C4-2B (cell line): Measurements from ENCODE around the gene NRIP1.

Experiments
- ZFX ChIP-seq: fragments of 450-650 bp; IDR thresholded peaks from 2 replicates; pipeline ENCODE4 v1.6.1; 2017
- TF ChIP-seq, protein P1 (sequence below): fragments of 450-650 bp; conservative IDR thresholded peaks from 2 replicates; pipeline ENCODE4 v1.5.1; 2017; ENCODE audit warnings: mild to moderate bottlenecking

DNA sequence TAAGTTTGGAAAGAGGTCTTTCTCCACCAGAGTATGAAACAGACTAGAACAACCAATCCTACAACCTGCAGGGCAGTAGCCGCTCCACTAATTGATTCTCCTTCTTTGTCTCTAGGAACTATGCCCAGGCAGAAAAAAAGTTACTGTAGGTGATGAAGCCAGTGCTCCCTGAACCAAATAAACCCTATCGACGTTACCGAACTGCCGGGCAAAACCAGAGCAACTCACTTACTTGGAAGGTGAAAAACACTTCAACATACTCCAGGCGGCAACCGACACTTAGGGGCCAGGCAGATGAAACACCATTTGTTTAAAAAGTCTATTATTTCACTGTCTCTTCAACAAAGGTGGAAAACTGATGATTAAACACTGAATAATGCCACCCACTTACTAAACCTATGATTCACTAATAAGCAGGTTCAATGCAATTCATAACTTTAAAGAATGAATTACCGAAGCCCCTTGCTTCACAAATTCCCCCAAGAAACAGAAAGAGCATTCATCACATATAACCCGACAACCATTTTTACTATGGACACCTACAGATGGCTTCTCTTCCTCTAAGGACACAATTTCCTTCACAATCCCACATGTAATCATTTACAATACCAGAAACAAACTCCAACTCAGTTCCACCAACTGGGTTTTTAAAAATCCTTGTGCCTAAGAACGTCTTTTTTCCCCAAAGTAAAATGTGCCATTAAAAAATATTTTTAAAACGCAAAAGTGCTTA lies 1.6 kb downstream of the NRIP1 start:
- TF ChIP-seq, protein P1, sequence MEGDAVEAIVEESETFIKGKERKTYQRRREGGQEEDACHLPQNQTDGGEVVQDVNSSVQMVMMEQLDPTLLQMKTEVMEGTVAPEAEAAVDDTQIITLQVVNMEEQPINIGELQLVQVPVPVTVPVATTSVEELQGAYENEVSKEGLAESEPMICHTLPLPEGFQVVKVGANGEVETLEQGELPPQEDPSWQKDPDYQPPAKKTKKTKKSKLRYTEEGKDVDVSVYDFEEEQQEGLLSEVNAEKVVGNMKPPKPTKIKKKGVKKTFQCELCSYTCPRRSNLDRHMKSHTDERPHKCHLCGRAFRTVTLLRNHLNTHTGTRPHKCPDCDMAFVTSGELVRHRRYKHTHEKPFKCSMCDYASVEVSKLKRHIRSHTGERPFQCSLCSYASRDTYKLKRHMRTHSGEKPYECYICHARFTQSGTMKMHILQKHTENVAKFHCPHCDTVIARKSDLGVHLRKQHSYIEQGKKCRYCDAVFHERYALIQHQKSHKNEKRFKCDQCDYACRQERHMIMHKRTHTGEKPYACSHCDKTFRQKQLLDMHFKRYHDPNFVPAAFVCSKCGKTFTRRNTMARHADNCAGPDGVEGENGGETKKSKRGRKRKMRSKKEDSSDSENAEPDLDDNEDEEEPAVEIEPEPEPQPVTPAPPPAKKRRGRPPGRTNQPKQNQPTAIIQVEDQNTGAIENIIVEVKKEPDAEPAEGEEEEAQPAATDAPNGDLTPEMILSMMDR = no peak
- no peak for TF ChIP-seq ZFX
